GM21423 (cell line): ENCODE measurements around the gene PTPRN2.
"Not testable (repeated sequence)": the region's sequence is repeated elsewhere in the genome, so short reads cannot be mapped to it uniquely, and the experiment has no call there.

ENCODE experiments used
- ATAC-seq: cut with Tn5 transposase; IDR thresholded peaks from one replicate; pipeline ENCODE4 v1.9.1; 2021; ENCODE audit warnings: mild to moderate bottlenecking, moderate library complexity; ENCODE audit not compliant: unreplicated experiment

Gene PTPRN2

DNA sequence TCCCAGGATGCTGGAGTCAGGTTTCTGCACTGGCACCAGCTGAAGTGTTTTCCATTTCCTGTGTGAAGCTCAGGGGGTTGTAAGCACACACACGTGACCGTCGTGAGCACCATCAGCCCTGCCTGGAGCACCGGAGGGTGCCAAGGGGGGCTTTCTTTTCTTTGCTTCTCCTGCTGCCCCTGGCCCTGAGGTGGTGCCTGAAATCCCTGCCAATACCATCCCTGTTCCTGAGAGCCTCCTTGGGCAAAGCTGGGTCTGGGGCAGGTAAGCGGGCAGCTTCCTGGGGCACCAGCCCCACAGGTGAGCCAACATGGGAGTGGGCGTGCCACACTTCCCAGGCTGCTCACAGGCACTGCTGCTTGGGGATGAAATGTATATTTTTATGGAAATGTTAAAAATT, 657.2 kb downstream of the PTPRN2 start:
- no peak for ATAC-seq

DNA sequence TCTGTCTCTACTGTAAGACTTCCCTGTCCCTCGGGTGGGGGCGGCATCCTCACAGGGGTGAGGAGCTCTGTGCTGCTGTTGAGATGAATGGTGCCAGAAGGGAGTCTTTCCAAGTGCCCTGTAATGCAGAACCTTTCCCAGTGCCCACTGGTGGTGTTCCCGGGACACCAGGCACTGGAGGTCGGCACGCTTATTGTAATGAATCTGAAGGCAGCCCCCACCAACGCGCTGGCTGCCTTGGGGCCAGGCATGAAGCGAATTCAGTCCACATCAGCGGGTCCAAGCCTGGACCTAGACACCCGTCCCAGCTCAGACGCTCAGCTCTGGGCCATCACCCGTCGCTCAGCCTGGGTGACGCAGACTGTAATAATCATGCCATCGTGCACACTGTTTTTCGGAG, 658.0 kb downstream of the PTPRN2 start:
- no peak for ATAC-seq

DNA sequence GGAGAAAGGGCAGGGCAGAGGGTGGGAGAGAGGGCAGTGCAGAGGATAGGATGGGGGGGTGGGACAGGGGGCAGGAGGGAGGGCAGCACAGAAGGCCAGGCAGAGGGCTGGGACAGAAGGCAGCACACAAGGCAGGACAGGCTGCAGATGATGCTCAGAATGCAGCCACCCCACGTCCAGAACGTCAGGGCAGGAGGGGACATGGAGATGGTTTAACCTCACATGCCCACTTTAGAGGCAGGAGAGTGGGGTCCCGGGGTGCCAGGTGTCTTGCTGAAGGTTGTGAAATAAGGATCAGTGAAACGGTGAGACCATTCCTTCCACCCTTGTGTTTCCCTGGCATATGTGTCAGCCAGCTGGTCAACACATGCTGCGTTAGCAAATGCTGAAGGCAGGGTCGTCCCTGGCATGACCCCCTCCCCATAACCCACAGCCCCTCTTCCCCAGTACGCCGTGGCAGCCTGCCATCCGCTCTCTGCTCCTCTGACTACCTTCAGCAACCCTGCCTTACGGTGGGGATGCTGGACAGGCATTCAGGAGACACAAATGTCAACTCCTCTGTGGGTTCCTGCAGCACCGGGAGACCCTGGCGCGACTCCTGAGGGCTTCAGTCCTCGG, 658.7 kb downstream of the PTPRN2 start:
- ATAC-seq = no peak

DNA sequence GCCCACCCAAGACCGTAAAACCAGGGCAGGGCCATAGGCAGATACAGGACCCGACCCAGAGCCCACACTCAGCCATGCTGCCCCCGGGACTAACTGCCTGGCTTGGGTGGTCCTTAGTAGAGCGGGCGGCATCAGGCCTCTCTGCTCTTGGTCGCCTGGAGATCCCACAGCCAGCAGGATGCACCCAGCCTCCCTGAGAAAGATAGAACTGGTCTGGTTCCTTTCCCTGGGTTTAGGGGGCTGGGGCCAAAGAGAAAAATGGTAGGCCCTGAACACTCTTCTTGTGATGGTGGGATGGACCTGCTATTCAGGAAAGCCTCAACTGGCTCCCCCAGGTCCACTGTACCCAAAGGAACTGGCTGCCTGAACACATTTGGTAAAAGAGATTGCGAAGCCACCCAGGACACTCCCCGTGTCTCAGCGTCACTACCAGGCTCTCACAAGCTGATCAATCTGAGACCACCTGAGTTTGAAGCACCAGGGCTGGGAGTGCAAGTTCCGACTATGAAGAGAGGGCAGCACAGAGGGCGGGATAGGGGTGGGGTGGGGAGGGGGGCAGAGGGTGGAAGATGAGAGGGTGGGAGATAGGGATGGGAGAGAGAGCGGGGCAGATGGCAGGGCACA, 659.3 kb downstream of the PTPRN2 start:
- ATAC-seq = no peak

DNA sequence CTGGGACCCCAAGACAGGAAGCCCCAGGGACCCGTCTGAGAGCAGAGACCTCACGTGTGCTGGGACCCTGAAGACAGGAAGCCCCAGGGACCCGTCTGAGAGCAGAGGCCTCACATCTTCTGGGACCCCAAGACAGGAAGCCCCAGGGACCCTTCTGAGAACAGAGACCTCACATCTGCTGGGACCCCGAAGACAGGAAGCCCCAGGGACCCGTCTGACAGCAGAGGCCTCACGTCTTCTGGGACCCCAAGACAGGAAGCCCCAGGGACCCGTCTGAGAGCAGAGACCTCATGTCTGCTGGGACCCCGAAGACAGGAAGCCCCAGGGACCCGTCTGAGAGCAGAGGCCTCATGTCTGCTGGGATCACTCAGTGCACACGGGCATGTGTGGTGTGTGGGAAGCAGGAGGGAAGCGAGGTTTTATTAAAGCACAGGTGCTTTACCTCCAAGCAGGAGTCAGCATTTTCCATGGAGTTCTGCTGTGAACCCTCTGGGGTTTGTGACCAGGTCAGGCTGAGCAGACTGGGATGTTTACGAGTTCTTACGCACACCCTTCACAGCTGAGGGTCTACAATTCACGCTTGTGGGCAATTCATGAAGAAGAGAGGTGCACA, 660.2 kb downstream of the PTPRN2 start:
- ATAC-seq = no peak

DNA sequence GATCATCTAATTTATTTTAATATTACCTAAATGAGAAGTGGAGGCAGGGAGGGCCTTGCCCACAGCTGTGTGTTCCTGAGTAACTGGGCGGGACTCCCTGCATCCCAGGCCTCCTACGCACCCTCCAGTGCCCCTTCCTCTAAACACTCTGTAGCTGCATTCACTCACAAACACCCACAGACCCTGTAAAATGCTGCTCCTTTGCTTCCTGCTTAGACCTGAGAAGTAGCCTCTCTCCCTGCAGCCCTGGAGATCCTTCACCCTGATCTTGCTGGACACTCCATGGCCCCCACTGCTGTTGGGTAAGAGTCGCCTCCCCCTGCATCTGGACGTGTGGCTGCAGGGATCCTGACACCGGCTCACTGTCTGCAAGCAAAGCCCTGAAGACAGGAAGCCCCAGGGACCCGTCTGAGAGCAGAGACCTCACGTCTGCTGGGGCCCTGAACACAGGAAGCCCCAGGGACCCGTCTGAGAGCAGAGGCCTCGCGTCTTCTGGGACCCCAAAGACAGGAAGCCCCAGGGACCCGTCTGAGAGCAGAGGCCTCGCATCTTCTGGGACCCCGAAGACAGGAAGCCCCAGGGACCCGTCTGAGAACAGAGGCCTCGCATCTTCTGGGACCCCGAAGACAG, 661.0 kb downstream of the PTPRN2 start:
- no peak for ATAC-seq

DNA sequence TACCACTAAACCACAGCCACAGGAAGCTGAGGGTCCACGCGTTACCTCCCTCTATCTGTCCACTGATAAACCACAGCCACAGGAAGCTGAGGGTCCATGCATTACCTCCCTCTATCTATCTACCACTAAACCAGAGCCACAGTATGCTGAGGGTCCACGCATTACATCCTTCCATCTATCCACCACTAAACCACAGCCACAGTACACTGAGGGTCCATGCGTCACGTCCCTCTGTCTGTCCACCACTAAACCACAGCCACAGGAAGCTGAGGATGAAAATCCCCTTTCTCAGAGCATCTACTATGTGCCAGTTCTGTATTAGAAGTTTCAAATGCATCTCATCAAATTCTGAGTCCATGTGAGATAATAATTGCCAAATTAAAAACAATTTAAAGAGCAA, 661.5 kb downstream of the PTPRN2 start:
- ATAC-seq = no peak

DNA sequence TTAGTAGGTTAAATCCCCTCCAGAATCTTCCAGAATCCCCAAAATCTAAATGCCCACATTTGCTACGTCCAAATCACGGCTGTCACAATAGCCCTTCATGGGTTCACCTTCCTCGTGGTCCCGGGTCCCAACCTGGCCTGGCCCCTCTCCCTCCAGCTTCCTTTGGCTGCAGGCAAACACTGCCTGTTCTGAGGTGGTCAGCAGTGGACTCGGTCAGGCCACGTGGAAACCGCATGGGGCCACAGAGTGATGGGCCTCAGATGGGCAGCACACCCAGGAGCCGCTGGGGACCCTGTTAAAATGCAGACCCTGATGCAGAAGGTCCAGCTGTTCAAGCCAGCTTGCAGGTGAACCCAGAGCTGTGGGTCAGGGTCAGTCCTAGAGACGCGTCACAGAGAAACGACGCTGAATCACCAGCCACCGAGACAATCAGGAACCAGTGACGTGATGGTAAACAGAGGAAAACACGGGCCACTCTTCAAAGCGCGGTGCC, 662.2 kb downstream of the PTPRN2 start:
- no peak for ATAC-seq

DNA sequence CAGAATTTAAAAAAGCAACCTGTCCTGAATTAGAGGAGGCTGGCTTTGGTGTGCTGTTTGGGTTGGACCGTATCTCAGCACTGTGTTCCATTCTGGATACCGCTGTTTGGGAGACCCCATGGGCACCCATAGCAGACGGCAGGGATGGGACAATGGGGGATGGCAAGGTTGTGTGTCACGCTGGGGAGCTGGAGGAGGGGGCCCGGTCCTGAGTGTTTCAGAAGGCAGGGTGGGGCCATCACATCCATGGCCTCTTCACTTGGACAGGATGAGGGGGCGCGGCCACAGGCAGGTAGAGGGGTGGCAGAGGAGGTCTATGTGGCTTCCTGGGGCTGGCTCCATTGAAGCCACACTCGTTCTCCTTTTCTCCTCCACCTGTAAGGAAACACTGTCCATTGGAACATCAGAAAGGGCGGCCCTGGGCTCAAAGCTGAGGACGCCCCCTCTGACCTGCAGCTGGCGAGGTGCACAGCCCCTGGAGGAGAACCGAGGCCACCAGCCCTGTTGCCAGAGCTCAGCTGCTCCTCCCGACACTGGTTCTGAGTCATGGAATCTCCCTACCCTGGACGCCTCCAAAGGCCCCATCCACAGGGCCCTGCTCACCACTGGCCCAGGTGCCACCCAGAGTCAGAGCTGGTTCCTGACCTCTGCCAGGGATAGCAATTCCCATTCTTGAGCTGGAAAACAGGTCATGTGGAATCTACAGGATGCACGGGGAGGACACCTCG, 663.6 kb downstream of the PTPRN2 start:
- ATAC-seq = no peak

DNA sequence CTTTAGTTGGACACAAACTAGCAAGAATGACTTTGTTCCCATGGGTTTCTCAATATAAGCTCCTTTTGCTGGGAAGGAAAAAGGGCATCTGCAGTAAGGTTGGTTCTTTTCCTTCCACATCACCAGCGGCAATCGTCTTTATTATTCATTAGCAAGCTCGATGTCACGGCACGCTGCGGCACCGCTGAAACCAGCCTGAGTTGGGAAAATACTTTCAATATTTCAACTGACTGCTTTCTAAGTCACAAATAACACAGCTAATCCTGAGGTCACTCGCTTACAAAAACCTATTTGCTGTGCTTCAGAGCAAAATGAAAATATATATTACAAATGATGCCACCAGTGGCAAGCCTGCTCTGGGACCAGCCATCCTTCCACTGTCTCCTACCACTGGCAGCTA, 665.0 kb downstream of the PTPRN2 start:
- no peak for ATAC-seq

DNA sequence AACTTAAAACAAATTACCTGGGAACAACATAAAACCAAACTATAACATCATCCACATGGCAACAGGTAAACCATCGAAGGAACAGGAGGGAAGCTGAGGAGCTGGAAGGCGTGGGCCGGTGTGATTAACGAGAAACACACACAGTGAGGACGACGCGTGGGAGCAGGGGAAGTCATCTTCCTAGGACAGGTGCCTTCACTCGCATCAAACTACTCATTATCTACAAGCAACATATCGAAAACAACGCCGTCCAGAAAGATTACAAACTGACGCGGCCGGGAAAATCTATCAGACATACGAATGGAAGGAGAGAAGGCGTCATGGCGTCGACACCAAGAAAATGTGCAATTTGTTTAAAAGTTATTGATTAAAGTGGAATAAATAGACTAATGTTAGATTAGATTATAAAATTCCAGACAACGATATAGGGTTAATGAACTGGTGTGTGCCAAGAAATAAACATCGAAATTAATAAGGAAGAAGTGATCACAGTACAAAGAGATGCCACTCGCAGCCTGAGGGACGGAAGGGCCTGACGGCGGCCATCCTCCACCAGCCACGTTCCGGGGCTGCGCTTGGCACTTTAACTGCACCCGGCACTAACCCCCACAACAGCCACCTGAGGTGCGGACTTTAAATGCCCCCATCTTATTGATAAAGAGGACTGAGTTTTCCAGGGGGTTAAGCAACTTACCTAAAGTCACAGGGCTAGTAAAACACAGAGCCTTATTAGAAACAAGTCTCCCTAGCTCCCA, 669.1 kb downstream of the PTPRN2 start:
- ATAC-seq = no peak

DNA sequence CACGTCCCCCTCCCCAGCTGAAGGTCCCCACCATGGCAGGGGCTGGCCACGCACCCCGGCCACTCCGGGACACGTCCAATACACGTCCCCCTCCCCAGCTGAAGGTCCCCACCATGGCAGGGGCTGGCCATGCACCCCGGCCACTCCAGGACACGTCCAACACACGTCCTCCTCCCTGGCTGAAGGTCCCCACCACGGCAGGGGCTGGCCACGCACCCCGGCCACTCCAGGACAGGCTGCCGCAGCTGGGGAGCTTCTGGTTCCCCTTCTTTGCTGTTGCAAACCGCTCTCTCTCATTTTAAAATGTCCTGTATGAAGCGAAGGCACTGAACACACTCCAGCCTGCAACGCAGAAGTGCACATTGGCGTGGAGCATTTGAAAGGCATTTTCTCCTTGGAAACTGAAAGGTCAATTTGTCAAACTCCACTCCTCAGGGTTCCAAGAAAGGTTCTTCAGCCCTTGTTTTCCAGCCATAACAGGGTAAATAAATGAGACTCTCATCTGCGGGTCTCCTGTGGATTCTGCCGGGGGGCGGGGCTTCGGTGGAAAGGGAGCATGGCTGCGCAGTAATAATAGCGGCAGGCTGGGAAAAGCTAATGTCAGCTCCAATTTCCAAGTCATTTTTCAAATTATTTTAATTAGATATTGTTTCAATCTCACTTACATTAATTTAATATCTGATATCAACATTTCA, 670.5 kb downstream of the PTPRN2 start:
- ATAC-seq = no peak

DNA sequence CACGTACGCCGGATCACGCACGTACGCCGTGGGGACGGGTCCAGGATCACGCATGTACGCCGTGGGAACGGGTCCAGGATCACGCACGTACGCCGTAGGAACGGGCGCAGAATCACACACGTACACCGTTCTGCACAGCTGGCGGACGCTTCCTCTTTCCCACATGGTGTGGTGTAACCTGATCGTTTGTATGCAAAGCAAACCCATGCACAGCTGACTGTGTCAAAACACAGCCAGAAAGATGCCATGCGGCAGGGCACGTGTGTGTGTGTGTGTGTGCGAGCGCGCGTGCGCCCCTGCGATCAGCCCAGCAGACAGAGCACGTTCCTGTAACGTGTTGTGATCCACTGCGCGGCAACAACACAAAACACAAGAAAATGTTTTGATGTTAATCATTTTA, 677.2 kb downstream of the PTPRN2 start:
- no peak for ATAC-seq

DNA sequence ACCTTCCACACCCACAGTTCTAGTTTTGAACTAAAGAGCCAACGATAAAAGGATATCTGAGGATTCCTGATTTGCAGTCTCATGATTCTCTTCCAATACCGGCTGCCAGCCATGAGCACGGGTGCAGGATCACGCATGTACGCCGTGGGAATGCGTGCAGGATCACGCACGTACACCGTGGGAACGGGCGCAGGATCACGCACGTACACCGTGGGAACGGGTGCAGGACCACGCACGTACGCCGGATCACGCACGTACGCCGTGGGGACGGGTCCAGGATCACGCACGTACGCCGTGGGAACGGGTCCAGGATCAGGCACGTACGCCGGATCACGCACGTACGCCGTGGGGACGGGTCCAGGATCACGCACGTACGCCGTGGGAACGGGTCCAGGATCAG, 677.6 kb downstream of the PTPRN2 start:
- ATAC-seq = not testable (repeated sequence)

DNA sequence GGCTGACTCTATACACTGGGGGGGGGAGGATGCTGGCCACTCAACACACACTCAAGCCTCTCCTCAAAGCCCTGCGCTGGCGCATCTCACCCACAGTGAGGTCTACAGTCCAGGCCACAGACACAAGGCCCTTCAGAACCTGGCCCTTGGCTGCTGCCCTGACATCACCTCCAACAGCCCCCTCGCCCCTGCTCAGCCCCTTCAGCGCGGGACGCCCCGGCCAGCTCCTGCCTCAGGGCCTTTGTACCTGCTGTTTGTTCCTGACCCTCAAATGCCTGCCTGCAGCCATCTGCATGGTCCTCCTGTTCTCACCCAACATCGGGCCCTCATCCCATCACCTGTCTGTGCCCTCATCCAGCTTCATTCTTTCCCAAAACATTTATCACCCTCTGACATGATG, 678.3 kb downstream of the PTPRN2 start:
- ATAC-seq = no peak

DNA sequence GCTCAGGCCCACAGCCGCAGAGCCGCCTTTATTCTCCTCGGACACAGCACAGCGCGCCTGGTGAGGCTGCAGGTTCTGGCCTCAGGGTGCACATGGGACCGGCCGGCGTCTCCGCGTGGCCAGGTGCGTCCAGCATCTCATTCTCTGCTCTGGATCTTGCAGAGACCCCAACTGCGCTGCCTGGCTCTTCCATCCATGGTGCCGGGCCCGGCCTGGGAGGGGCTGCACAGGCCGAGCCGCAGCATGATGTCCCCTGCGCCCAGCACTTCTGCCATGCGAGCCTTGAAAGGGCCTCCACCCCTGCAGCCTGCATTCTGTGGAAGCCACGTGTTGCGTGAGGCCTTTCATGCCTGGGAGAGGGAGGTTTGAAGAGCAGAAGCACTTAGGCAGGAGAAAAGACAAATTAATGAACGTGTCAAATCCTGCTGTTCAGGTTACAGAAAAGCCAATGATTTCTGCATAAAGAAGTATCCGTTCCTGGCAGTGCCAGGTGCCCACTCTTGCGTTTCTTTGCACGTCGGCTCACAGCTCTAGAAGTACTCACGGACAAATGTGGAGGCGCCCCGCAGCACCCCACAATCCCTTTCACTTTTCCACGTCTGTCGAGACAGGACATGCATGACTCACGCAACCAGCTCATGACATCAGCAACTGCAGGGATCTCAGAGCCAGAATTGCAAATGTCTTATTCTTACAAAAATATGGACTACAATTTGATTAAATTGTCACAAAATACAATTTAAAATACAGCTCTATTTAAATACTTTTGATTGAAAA, 679.4 kb downstream of the PTPRN2 start:
- no peak for ATAC-seq

DNA sequence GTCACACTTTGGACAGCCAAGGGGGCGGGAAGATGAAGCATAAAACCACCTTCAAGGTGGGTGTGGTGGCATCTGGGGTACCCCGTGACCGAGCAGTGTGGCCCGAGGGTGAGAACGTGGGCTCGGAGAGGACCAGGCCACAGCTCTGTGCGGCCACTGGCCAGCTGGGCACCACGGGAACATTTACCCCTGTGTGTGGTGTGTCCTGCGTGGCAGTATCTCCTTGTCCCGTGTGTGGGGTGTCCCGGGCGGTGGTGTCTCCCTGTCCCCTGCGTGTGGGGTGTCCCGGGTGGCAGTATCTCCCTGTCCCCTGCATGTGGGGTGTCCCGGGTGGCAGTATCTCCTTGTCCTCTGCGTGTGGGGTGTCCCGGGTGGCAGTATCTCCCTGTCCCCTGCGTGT, 680.5 kb downstream of the PTPRN2 start:
- no peak for ATAC-seq

DNA sequence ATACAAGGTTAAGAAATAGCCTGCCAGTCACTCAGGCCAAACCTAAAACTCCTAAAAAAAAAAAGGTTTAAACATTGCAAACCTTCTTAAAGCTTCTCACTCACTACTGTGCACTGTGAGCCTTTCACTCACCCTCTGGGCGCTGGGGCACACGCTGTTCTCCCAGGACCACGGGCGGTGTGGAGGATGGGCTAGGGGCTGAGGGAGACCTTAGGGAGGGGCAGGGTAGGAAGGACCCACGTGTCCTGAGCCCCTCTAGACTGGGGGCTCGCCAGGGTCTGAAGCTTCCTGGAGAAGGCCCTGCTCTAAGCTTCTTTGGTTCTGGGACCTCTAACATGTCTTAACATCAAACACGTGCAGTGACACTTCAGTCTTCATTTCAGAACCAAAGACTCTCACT, 681.0 kb downstream of the PTPRN2 start:
- no peak for ATAC-seq
